Measurements from ENCODE around the gene ZBTB7C.

ZBTB7C gene

DNA sequence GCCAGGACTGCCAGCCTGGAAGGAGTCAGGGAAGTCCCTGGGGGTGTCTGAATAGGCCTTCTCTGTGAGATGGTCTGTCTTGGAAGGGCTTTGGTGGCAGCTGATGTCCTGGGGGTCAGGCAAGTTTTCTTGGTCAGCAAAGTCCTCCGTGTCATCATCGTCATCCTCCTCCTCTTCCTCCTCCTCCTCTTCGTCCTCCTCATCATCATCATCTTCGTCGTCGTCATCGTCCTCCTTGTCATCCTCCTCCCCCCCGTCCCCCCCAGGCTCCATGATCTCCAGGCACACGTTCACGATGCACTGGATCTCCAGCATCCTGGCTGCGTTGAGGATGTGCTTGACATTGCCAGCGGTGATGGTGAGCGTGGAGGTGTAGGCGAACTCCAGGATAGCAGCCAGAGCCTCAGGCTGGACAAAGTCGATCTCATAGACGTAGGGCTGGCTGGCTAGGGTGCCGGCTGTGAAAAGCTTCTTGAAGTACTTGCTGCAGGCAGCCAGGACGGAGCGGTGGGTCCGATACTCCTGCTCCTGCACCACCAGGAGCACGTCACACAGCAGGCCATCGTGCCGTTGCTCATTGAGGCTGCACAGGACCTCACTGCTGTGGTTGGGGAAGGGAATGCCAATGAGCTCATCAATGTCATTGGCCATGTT, 368.6 kb downstream of the ZBTB7C start:
- H3K4me1 Mint-ChIP-seq, result no peaks in the 10 kb centered on the region
- DNase-seq (ENCODE audit: low spot score in 2 of 2) (no peak), ATAC-seq (no peak)
- no peak overlapping the region for H3K4me3 Mint-ChIP-seq
- H3K9me3 Mint-ChIP-seq, result peaks cover 2% of the 10 kb centered on the region
- H3K36me3 Mint-ChIP-seq, result no peaks in the 10 kb centered on the region
- H3K27ac Mint-ChIP-seq, result no peak overlapping the region

DNA sequence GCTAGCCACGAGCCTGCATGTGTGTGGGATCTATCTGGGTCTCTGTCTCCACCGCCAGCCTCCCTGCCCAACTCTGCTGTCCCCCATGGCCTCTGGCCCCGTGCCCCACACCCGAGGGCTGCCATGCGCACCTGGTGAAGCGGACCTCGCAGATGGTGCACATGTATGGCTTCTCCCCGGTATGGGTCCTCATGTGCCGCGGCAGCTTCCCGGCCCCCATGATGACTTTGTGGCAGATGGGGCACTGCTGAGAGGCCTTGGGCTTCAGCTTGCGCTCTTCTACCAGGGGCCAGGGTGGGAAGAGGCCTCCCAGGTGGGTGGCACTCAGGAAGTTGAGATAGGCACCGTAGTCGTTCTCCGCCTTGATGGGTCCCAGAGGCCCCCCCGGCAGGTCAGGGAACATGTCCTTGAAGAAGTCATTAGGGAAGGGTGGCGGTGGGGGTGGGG, 369.4 kb downstream of the ZBTB7C start:
- H3K9me3 Mint-ChIP-seq, result no peaks in the 10 kb centered on the region
- DNase-seq (ENCODE audit: low spot score in 2 of 2) (no peak), ATAC-seq (no peak)
- H3K36me3 Mint-ChIP-seq, result no peaks in the 10 kb centered on the region
- H3K27ac Mint-ChIP-seq, result no peak overlapping the region
- H3K4me1 Mint-ChIP-seq, result no peaks in the 10 kb centered on the region
- no peak overlapping the region for H3K4me3 Mint-ChIP-seq

DNA sequence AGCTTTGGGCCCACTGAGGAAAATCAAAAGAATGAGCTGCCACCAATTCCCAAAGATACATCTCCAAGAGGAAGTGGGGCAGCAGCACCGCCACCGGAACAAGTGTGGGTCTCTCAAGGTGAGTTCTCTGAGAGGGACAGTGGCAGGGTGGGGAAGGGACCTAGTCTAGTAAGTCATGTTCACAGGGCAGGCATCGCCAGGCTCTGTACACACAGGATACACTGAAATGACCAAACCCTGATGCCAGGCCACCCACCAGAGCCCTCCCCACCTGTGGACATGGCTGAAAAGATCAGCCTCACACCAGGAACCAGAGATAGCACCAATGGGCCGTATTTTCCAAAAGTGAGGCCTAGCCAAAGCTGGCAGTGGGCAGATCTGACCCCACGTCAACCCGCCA, 370.5 kb downstream of the ZBTB7C start:
- ATAC-seq, result no peak
- Mint-ChIP-seq H3K4me3 (no peak overlapping the region), H3K27ac (no peak overlapping the region), H3K4me1 (no peaks in the 10 kb centered on the region), H3K36me3 (no peaks in the 10 kb centered on the region), H3K9me3 (no peaks in the 10 kb centered on the region)
- no peak for DNase-seq (ENCODE audit: low spot score in 2 of 2)

DNA sequence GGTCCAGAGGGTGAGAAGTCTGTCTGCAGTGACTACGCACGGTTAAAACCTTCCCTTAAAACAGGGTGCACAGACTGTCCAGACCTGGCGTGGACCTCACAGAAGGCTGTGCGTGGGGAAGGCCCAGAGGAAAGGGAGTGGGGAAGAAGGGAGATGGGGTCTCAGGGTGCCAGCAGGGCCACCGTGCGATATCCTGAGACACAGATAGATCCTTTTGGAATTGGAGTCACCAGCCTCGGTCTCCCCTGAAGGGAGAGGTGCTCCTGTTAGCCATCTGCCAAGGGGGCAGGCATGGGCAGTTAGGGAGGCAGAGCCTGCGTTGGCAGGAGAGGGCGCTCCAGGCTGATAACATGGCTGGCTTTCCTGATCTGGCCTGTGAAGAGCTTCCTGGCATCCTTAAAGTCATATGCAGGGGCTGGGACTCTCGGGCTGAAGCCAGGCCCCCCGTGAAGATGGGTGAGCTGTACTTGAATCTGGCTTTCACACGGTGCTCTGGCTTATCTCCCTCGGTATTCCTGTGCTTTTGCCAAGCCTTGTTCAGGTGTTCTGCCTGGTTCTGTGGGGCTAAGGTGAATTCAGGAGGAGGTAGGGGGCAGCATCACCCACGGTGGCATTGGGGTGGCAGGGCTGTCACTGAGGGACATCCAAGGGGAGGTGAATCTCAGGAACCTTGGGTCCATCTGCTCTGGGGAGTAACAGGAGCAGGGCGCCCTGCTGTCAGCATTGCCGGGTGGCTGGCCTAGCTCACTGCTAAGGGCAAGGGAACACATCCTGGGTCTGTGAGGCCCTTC, 371.5 kb downstream of the ZBTB7C start:
- Mint-ChIP-seq H3K4me1 (no peaks in the 10 kb centered on the region), H3K27ac (no peak overlapping the region), H3K36me3 (no peaks in the 10 kb centered on the region), H3K9me3 (no peaks in the 10 kb centered on the region), H3K4me3 (no peak overlapping the region)
- no peak for DNase-seq (ENCODE audit: low spot score in 2 of 2)
- ATAC-seq, result no peak

DNA sequence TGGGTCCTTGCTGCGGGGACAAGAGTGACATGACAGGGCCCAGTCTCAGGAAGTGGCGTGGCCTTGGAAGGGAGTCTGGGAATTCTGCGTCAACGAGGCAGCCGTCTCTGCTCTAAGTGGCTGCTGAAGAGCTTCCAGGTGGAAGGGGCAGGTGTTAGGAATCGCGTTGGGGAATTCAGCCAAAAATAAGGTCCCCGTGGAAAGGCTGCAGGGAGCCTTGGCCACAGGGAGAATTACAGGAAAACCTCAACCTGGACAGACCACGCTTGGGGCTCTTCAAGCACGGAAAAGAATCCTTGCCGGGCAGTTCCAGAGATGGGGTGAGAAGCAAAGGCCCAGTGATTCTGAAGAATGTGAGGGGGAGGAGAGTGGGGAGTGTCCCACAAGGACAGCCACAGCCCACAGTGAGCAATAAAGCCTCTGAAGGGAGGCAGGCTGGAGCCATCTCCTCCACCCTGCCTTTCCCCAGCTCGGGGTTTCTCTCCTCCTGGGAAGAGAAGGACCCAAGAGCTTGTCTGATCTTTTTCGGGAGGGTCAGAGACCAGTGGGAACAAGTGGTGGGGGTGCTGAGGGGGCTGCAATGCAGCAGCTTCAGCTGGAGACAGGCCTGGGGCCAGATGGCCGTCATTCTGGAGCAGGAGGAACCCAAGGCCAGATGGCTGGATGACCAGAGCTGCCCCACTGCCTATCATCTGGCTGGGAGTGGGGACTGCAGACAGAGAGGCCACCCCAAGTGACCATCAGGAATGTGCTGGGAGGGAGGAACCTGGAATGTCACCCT, 372.4 kb downstream of the ZBTB7C start:
- Mint-ChIP-seq H3K4me1 (no peaks in the 10 kb centered on the region), H3K4me3 (no peak overlapping the region), H3K27ac (peak overlapping the region; percentile 10), H3K9me3 (no peaks in the 10 kb centered on the region), H3K36me3 (no peaks in the 10 kb centered on the region)
- no peak for DNase-seq (ENCODE audit: low spot score in 2 of 2)
- no peak for ATAC-seq

DNA sequence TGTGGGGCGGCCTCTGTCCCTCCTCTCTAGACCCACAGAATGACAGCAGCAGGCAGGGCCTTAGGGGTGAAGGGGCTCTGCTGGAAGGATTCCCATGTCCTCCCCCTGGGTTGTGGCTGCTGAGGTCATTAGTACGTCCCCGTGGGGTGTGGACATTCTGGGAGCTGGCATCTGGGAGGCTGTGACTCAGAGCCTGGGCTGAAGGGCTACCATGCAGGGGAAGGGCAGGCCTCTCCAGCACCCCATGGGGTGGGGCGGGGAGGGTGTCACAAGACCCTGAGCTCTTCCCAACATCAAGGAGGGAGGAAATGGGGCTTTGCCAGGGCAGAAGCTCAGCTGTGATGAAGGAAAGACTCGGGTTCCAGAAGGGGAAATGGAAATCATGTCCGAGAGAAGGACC, 373.0 kb downstream of the ZBTB7C start:
- no peaks in the 10 kb centered on the region for H3K4me1 Mint-ChIP-seq
- H3K9me3 Mint-ChIP-seq, result no peaks in the 10 kb centered on the region
- H3K27ac Mint-ChIP-seq, result peak overlapping the region; percentile 10
- no peak overlapping the region for H3K4me3 Mint-ChIP-seq
- ATAC-seq (no peak), DNase-seq (ENCODE audit: low spot score in 2 of 2) (no peak)
- H3K36me3 Mint-ChIP-seq, result no peaks in the 10 kb centered on the region

DNA sequence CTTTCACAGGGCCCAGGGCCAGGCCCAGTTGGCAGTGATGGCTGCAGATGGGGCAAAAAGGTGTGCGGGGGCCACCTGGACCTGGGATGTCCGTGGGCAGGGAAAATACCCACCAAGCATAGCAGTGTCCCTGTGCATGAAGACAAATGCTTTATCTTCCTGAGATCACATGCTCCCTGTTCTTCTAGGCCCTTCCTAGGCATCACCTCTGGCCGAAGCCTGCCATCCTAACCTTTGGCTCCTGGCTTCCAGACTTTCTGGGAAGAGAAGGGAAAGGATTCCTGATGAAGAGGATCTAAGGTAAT, 373.7 kb downstream of the ZBTB7C start:
- no peaks in the 10 kb centered on the region for H3K36me3 Mint-ChIP-seq
- H3K27ac Mint-ChIP-seq, result no peak overlapping the region
- ATAC-seq (no peak), DNase-seq (ENCODE audit: low spot score in 2 of 2) (no peak)
- no peaks in the 10 kb centered on the region for H3K4me1 Mint-ChIP-seq
- H3K9me3 Mint-ChIP-seq, result no peaks in the 10 kb centered on the region
- no peak overlapping the region for H3K4me3 Mint-ChIP-seq

DNA sequence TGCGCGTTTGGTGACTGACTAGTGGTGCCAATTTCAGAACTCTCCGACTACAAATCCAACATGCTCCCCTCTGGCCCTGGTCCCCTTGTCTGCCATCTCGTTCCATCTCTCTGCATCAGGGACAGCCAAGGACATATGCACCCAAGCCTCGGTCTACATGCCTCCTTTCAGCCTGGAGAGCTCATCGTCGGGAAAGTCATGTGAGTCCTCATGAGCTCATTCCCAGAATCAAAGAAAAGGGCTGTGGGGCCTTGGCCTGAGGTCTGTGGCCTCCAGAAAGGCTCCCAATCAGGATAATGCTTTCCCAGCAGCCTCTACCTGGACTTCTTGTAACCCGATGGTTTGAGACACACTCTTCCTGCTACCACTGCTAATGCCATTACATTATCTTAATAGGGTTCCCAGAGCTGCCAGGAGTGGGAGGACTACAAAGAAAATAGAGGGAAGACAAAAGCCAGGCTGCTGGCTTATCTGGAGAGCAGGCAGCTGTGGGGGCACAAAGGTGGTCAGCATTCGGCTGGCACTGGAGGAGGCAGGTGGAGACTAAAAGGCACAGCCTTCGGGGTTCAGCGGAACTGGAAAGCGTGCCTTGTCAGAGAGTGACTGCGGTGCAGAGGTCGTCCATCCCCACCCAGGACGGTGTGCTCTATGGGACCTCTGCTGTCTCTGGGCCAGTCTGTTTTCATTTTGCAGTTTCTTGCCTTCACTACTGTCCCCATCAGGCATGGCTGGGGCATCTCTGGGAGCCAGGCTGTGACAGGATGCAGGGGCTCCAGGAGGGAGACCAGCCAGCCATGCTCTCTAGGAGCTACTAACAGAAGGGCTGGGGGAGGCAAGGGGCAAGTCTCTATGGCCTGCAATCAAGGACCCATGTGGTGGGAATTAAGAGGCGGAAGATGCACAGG, 374.3 kb downstream of the ZBTB7C start:
- H3K4me3 Mint-ChIP-seq, result no peak overlapping the region
- H3K9me3 Mint-ChIP-seq, result no peaks in the 10 kb centered on the region
- ATAC-seq (no peak), DNase-seq (ENCODE audit: low spot score in 2 of 2) (no peak)
- H3K4me1 Mint-ChIP-seq, result no peaks in the 10 kb centered on the region
- H3K27ac Mint-ChIP-seq, result no peak overlapping the region
- no peaks in the 10 kb centered on the region for H3K36me3 Mint-ChIP-seq

DNA sequence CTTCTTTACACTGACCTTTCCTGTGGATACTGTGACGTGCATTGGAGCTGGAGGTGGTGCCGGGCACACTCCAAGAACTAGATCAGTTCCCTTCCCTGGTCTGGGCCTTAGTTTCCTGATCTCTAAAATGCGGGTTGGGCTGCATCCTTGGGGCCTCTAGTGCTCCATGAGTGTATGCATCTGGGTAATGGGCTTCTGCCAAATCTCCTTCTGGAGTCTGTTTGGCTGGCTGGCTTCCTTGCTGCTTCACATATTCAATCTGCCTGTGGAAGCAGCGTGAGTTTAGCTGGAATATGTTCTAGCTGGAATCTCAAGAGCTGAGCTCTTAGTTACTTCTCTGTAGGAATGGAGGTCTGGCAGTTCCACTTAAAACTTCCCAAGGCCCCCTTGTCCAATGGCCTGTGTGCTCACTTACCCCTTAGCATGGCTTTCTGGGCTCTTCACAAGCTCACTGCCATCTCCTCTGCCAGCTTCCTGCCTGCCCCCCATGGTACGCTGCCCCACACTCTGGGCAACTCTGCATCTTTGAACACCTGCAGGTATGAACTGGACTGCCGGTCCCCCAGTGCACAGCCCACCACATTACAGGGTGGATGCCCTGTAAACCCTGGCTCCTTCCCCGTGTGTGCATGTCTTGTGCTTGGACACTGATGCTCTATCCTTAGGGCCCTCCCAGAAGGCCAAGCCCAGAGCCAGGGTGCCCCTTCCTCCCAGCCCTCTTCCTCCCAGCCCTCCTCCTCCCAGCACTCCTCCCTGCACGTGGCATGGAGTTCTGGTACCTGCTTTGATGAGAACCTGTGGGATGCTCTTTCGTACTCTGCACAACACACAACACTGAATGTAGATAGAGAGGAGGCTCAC, 375.2 kb downstream of the ZBTB7C start:
- ATAC-seq, result no peak
- H3K4me1 Mint-ChIP-seq, result no peaks in the 10 kb centered on the region
- H3K9me3 Mint-ChIP-seq, result no peaks in the 10 kb centered on the region
- no peak overlapping the region for H3K27ac Mint-ChIP-seq
- H3K36me3 Mint-ChIP-seq, result no peaks in the 10 kb centered on the region
- no peak for DNase-seq (ENCODE audit: low spot score in 2 of 2)
- H3K4me3 Mint-ChIP-seq, result no peak overlapping the region

DNA sequence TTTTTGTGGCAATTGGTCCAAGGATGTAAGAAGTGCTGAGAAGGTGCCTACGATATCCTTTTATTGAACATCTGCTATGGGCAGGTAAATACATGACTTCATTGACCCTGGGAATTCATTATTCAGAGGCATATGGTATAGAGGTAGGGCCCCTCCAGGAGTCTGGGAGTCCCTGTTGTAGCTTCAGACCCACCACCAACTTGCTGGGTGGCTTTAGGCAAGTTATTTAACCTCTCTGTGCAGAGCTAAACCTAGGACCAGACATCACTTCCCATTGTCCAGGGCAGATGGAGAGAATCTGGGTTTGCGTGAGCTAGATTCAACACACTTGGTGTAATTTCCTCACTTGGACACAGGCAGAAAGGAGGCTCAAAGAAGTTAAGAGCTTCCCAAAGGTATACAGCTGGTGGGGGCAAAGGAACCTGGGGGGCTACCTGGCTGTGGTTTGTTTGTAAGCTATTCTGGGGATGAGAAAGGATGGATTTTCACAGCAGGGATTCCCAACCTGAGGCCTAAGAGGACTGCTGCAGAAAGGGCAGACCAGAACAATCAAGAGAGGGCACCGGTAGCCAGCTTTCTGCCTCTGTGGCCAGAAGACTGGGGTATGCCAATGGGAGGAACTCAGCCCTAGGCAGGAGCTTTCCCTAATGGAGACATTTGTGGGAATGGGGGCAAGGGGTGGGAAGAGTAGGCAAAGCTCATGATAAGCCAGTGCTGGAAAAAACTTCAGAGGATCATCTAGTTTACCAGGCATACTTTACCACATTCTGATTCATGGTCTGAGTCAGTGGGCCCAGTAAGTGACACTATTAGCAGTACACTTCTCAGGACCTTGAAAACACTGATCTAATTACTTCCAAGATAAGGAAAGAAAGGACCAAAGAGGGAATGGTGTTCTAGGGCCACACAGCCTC, 376.1 kb downstream of the ZBTB7C start:
- Mint-ChIP-seq H3K36me3 (no peaks in the 10 kb centered on the region), H3K4me1 (no peaks in the 10 kb centered on the region), H3K9me3 (no peaks in the 10 kb centered on the region), H3K4me3 (no peak overlapping the region), H3K27ac (no peak overlapping the region)
- ATAC-seq (no peak), DNase-seq (ENCODE audit: low spot score in 2 of 2) (no peak)

DNA sequence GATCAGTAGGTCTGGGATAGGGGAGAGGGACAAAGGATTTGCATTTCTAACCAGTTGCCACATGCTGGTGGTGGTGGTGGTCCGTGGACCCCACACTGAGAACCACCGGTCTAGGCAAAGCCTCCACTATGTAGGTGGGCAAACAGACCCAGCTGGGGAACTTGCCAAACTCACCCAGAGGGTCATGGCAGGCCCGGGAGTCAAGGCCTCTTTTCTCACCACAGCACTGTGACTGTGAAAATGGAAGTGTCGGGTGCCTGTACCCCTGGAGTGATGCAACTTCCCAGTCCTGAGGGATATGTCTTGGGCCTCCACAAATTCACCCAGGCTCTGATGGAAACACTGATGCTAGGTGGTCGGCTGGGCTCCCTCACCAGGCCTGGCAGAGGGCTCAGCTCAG, 377.5 kb downstream of the ZBTB7C start:
- no peak for DNase-seq (ENCODE audit: low spot score in 2 of 2)
- Mint-ChIP-seq H3K36me3 (no peaks in the 10 kb centered on the region), H3K9me3 (no peaks in the 10 kb centered on the region), H3K4me1 (no peaks in the 10 kb centered on the region), H3K4me3 (no peak overlapping the region), H3K27ac (no peak overlapping the region)
- ATAC-seq, result no peak

DNA sequence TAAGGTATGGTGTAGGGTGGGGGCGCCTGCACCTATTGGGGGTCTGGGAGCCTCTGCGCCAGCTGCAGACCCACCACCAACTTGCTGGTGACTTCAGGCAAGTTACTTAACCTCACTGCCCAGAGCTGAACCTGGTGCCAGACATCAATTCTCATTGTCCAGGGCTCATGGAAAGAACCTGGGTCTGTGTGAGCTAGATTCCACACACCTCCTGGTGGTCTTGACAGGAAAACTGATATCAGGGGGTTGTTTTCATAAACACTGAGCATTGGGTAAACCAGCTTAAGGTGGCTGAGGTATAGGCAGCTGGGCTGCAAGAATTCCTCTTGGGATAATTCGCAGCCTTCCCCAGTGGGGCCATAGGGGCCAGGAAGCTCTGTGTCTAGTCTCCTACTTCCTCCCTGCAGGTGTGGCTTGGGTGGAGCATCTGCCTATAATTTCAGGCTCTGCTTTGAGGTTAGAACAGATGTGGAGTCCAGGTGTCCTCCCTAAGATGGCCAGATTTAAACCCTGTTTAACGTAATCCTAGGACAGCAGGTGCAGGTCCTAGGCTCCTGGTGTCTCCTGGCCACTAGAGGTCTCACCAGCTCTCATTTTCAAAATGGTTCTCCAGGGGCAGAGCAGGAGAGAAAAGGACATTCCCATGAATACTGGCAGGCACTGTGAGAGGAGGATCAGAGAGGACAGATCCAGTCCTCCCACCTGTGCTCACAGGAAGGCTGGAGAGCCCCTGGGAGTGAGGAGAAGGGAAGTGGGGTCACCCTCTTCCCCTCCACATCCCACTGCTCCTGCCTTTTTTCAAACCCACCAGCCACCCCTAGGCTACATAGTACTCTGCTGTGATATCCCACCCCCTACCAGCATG, 378.3 kb downstream of the ZBTB7C start:
- Mint-ChIP-seq H3K36me3 (no peaks in the 10 kb centered on the region), H3K9me3 (no peaks in the 10 kb centered on the region), H3K27ac (no peak overlapping the region), H3K4me1 (no peaks in the 10 kb centered on the region), H3K4me3 (no peak overlapping the region)
- DNase-seq (ENCODE audit: low spot score in 2 of 2) (no peak), ATAC-seq (no peak)

Measured in stimulated activated effector memory CD8-positive, alpha-beta T cell treated with anti-CD3 and anti-CD28 coated beads, Interleukin-12 subunit alpha, Interleukin-12 subunit beta, amount 100 ng/mL, for 72 hours (primary cell).